HEK293T (cell line): ENCODE data around the gene SLA2.

Experiments
- CTBP1 ChIP-seq: fragments of 450-650 bp; IDR thresholded peaks from 2 replicates; pipeline ENCODE4 v1.6.1; 2016; ENCODE audit warnings: borderline replicate concordance
- ELF4 ChIP-seq: fragments of 450-650 bp; IDR thresholded peaks from 2 replicates; pipeline ENCODE4 v1.6.1; 2017; ENCODE audit warnings: antibody characterized with exemption
- FOXA1 ChIP-seq: fragments of 450-650 bp; IDR thresholded peaks from 2 replicates; pipeline ENCODE4 v1.6.1; 2016; ENCODE audit warnings: mild to moderate bottlenecking
- FOXM1 ChIP-seq: fragments of 450-650 bp; IDR thresholded peaks from 2 replicates; pipeline ENCODE4 v1.6.1; 2017; ENCODE audit warnings: mild to moderate bottlenecking, borderline replicate concordance
- HDGF ChIP-seq: fragments of 450-650 bp; IDR thresholded peaks from 2 replicates; pipeline ENCODE4 v1.6.1; 2017; ENCODE audit warnings: antibody characterized with exemption, borderline replicate concordance
- L3MBTL2 ChIP-seq: fragments of 450-650 bp; conservative IDR thresholded peaks from 2 replicates; pipeline ENCODE4 v1.6.1; 2016; ENCODE audit warnings: mild to moderate bottlenecking
- LEF1 ChIP-seq: fragments of 450-650 bp; IDR thresholded peaks from 2 replicates; pipeline ENCODE4 v1.6.1; 2017; ENCODE audit warnings: mild to moderate bottlenecking, borderline replicate concordance
- NFRKB ChIP-seq: fragments of 450-650 bp; IDR thresholded peaks from 2 replicates; pipeline ENCODE4 v1.6.1; 2016; ENCODE audit warnings: mild to moderate bottlenecking, moderate library complexity
- SP1 ChIP-seq: fragments of 450-650 bp; IDR thresholded peaks from 2 replicates; pipeline ENCODE4 v1.6.1; 2017
- SUZ12 ChIP-seq: fragments of 450-650 bp; IDR thresholded peaks from 2 replicates; pipeline ENCODE4 v1.6.1; 2016; ENCODE audit warnings: mild to moderate bottlenecking
- TARDBP ChIP-seq: fragments of 450-650 bp; IDR thresholded peaks from 2 replicates; pipeline ENCODE4 v1.6.1; 2016
- ZNF384 ChIP-seq: fragments of 450-650 bp; IDR thresholded peaks from 2 replicates; pipeline ENCODE4 v1.6.1; 2016

- TF ChIP-seq ZNF384 (no peak), NFRKB (no peak), FOXM1 (no peak), SP1 (no peak), LEF1 (no peak), ELF4 (no peak), HDGF (no peak), SUZ12 (no peak), CTBP1 (no peak), L3MBTL2 (no peak), TARDBP (no peak), FOXA1 (no peak)
These were observed 82.6 kb downstream of the SLA2 start for GRCh38 chr20:36563374-36563773.
